ENCODE measurements around the gene TWIST2.

GRCh38 chr2:238855891-238856580, 8.2 kb downstream of the TWIST2 start:
- TF ChIP-seq POLR2AphosphoS5 (IDR thresholded peaks at IDR 0.05; ENCODE audit: low read length) (no peak), EZH2 (IDR thresholded peaks at IDR 0.05; ENCODE audit: borderline replicate concordance, control insufficient read depth, low read depth, low read length) (no peak), POLR2A (IDR thresholded peaks at IDR 0.05; ENCODE audit: low read depth, low read length) (no peak), JUNB (IDR thresholded peaks at IDR 0.05) (no peak), CTCF (IDR thresholded peaks at IDR 0.05 in 2 of 3, conservative IDR thresholded peaks at IDR 0.05 in 1 of 3; ENCODE audit: control insufficient read depth in 2 of 3, extremely low read depth in 1 of 3, insufficient read depth in 1 of 3, low read depth in 3 of 3, low read length in 3 of 3) (no peak)
